Body of pancreas (tissue), 4 donors: Measurements from ENCODE around the gene AUNIP.

Experiments used
- POLR2A ChIP-seq, 3 donors: fragments of 450-650 bp; IDR thresholded peaks; one replicate each; pipeline ENCODE4 v1.6.1; 2016; ENCODE audit warnings: antibody characterized with exemption in 3 of 3, mild to moderate bottlenecking in 2 of 3
- TF ChIP-seq, protein P1 (sequence below), 7 experiments: fragments of 450-650 bp in 4 of 7; fragments of 200-600 bp in 3 of 7; sonication (generic) in 3 of 7; IDR thresholded peaks; one replicate each; pipeline ENCODE4 v1.5.1; 2016 to 2019; ENCODE audit warnings: antibody characterized with exemption in 7 of 7

- TF ChIP-seq, protein P1, sequence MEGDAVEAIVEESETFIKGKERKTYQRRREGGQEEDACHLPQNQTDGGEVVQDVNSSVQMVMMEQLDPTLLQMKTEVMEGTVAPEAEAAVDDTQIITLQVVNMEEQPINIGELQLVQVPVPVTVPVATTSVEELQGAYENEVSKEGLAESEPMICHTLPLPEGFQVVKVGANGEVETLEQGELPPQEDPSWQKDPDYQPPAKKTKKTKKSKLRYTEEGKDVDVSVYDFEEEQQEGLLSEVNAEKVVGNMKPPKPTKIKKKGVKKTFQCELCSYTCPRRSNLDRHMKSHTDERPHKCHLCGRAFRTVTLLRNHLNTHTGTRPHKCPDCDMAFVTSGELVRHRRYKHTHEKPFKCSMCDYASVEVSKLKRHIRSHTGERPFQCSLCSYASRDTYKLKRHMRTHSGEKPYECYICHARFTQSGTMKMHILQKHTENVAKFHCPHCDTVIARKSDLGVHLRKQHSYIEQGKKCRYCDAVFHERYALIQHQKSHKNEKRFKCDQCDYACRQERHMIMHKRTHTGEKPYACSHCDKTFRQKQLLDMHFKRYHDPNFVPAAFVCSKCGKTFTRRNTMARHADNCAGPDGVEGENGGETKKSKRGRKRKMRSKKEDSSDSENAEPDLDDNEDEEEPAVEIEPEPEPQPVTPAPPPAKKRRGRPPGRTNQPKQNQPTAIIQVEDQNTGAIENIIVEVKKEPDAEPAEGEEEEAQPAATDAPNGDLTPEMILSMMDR (IDR thresholded peaks at IDR 0.05), result no peak
- TF ChIP-seq POLR2A (IDR thresholded peaks at IDR 0.05), result no peak
Measured at GRCh38 chr1:25795946-25796810, 63.1 kb downstream of the AUNIP start.
